MM.1S (cell line): ENCODE data around the gene ACYP2.
"Not testable (repeated sequence)": the region's sequence is repeated elsewhere in the genome, so short reads cannot be mapped to it uniquely, and the experiment has no call there.

Source experiments
- DNase-seq: peaks from one replicate; pipeline ENCODE4 v3.0.0-alpha.2; 2015
- H2AFZ ChIP-seq: fragments of 300-600 bp; sonication (generic); 2 replicates; pipeline ENCODE4 v1.6.0; 2016; ENCODE audit warnings: antibody characterized with exemption, low read length
- H3F3A ChIP-seq: fragments of 300-600 bp; sonication (generic); 2 replicates; pipeline ENCODE4 v1.6.1; 2016; ENCODE audit warnings: mild to moderate bottlenecking, antibody characterized with exemption, low read length, moderate library complexity, mixed read lengths; ENCODE audit not compliant: insufficient read depth
- H3K27ac ChIP-seq: fragments of 300-600 bp; sonication (generic); 2 replicates; pipeline ENCODE4 v1.5.1; 2016; ENCODE audit warnings: mild to moderate bottlenecking, low read length
- H3K27me3 ChIP-seq: fragments of 300-600 bp; sonication (generic); replicated peaks from 2 replicates; pipeline ENCODE4 v1.6.0; 2016; ENCODE audit warnings: low read length; ENCODE audit not compliant: insufficient read depth
- H3K36me3 ChIP-seq: fragments of 300-600 bp; sonication (generic); replicated peaks from 2 replicates; pipeline ENCODE4 v1.6.1; 2016; ENCODE audit warnings: mild to moderate bottlenecking, low read length, mixed read lengths; ENCODE audit not compliant: insufficient read depth
- H3K4me1 ChIP-seq: fragments of 300-600 bp; sonication (generic); 2 replicates; pipeline ENCODE4 v1.6.1; 2016; ENCODE audit warnings: low read length, mixed read lengths
- H3K4me2 ChIP-seq: fragments of 300-600 bp; sonication (generic); 2 replicates; pipeline ENCODE4 v1.6.0; 2016; ENCODE audit warnings: low read depth, low read length
- H3K4me3 ChIP-seq: fragments of 300-600 bp; sonication (generic); 2 replicates; pipeline ENCODE4 v1.5.1; 2016; ENCODE audit warnings: low read length, mixed read lengths
- H3K79me2 ChIP-seq: fragments of 300-600 bp; sonication (generic); 2 replicates; pipeline ENCODE4 v1.6.1; 2016; ENCODE audit warnings: mixed run types, low read length, mixed read lengths
- H3K9ac ChIP-seq: fragments of 300-600 bp; sonication (generic); 2 replicates; pipeline ENCODE4 v1.6.1; 2016; ENCODE audit warnings: low read length, mixed read lengths
- H3K9me2 ChIP-seq: fragments of 300-600 bp; sonication (generic); replicated peaks from 2 replicates; pipeline ENCODE4 v1.6.1; 2016; ENCODE audit warnings: mild to moderate bottlenecking, low read length, mixed read lengths; ENCODE audit not compliant: insufficient read depth
- H3K9me3 ChIP-seq: fragments of 300-600 bp; sonication (generic); replicated peaks from 2 replicates; pipeline ENCODE4 v1.6.1; 2016; ENCODE audit warnings: mild to moderate bottlenecking, low read length, mixed read lengths; ENCODE audit not compliant: insufficient read depth
- H4K20me1 ChIP-seq: fragments of 300-600 bp; sonication (generic); 2 replicates; pipeline ENCODE4 v1.6.1; 2016; ENCODE audit warnings: mild to moderate bottlenecking, low read length, moderate library complexity, mixed read lengths; ENCODE audit not compliant: insufficient read depth
- CTCF ChIP-seq: fragments of 300-600 bp; sonication (generic); IDR thresholded peaks from 2 replicates; pipeline ENCODE4 v1.5.1; 2016; ENCODE audit warnings: antibody characterized with exemption, low read length, mixed read lengths
- EZH2 ChIP-seq: fragments of 300-600 bp; sonication (generic); optimal IDR thresholded peaks from 2 replicates; pipeline ENCODE3; 2017; ENCODE audit warnings: low read depth, mild to moderate bottlenecking, antibody characterized with exemption, low read length, mixed read lengths
- EZH2phosphoT487 ChIP-seq: fragments of 300-600 bp; sonication (generic); IDR thresholded peaks from 2 replicates; pipeline ENCODE4 v1.6.1; 2018; ENCODE audit warnings: antibody characterized with exemption, low read length

The ACYP2 gene

GRCh38 chr2:54114936-54115283, 505 bp upstream of the ACYP2 start:
- H3K4me2 ChIP-seq = peak overlapping the region; percentile 85
- peak overlapping the region; percentile 83 for H2AFZ ChIP-seq
- no peak for TF ChIP-seq EZH2
- no peak for TF ChIP-seq EZH2phosphoT487
- 0 out of 2 replicates have a peak, but pooled peaks cover 7% of the 10 kb centered on the region for H3K79me2 ChIP-seq
- peak overlapping the region; percentile 97 for H3K4me3 ChIP-seq
- H3K27me3 ChIP-seq = no peaks in the 10 kb centered on the region
- H3K4me1 ChIP-seq = peaks cover 3% of the 10 kb centered on the region; the same call in 1 of the 2 replicates
- H3F3A ChIP-seq = no peaks in the 10 kb centered on the region
- H3K27ac ChIP-seq = peak overlapping the region; percentile 98
- no peaks in the 10 kb centered on the region for H3K36me3 ChIP-seq
- peak overlapping the region; percentile 99 for H3K9ac ChIP-seq
- H3K9me2 ChIP-seq = no peaks in the 10 kb centered on the region
- H3K9me3 ChIP-seq = no peaks in the 10 kb centered on the region
- DNase-seq = no peak
- H4K20me1 ChIP-seq = no peaks in the 10 kb centered on the region

- not testable (repeated sequence) for H4K20me1 ChIP-seq, H2AFZ ChIP-seq, DNase-seq, H3K9me3 ChIP-seq, H3K4me1 ChIP-seq, H3K79me2 ChIP-seq, H3K9me2 ChIP-seq, H3K27me3 ChIP-seq, H3K36me3 ChIP-seq, H3F3A ChIP-seq, H3K27ac ChIP-seq, H3K9ac ChIP-seq
- Histone ChIP-seq H3K4me2 (peak overlapping the region; percentile 85; the same call in 1 of the 2 replicates), H3K4me3 (peak overlapping the region; percentile 97; the same call in 1 of the 2 replicates)
Measured at GRCh38 chr2:54116598-54116997, 1.2 kb downstream of the ACYP2 start.

- DNase-seq = no peak
- Histone ChIP-seq H3K9me3 (no peaks in the 10 kb centered on the region), H3K27ac (no peak overlapping the region), H3K9me2 (no peaks in the 10 kb centered on the region), H3F3A (no peaks in the 10 kb centered on the region), H3K79me2 (0 out of 2 replicates have a peak, but pooled peaks cover 7% of the 10 kb centered on the region), H3K4me1 (no peaks in the 10 kb centered on the region; the same call in 1 of the 2 replicates), H3K4me2 (no peak overlapping the region), H3K36me3 (no peaks in the 10 kb centered on the region), H3K4me3 (no peak overlapping the region), H2AFZ (no peak overlapping the region), H4K20me1 (no peaks in the 10 kb centered on the region), H3K27me3 (no peaks in the 10 kb centered on the region), H3K9ac (no peak overlapping the region)
- TF ChIP-seq CTCF (no peak), EZH2 (no peak), EZH2phosphoT487 (no peak)
Measured at GRCh38 chr2:54120950-54121349, 5.5 kb downstream of the ACYP2 start.

GRCh38 chr2:54122171-54122935, 6.9 kb downstream of the ACYP2 start:
- Histone ChIP-seq H3K36me3 (no peaks in the 10 kb centered on the region), H3K4me3 (no peak overlapping the region), H3K27me3 (no peaks in the 10 kb centered on the region), H2AFZ (no peak overlapping the region), H3K27ac (no peak overlapping the region), H3K4me1 (no peaks in the 10 kb centered on the region), H3K9me3 (no peaks in the 10 kb centered on the region), H4K20me1 (no peaks in the 10 kb centered on the region), H3K79me2 (no peaks in the 10 kb centered on the region), H3K9ac (no peak overlapping the region), H3K9me2 (no peaks in the 10 kb centered on the region), H3K4me2 (no peak overlapping the region), H3F3A (no peaks in the 10 kb centered on the region)
- DNase-seq = no peak
- TF ChIP-seq CTCF = no peak
- no peak for TF ChIP-seq EZH2
- TF ChIP-seq EZH2phosphoT487 = no peak
